HG03060 (cell line): ENCODE results near the gene WDR91.
"Not testable (repeated sequence)": the region's sequence is repeated elsewhere in the genome, so short reads cannot be mapped to it uniquely, and the experiment has no call there.

Experiments used
- ATAC-seq: cut with Tn5 transposase; IDR thresholded peaks from one replicate; pipeline ENCODE4 v1.9.1; 2021; ENCODE audit warnings: low read depth, moderate number of reproducible peaks; ENCODE audit not compliant: unreplicated experiment

WDR91 gene

DNA sequence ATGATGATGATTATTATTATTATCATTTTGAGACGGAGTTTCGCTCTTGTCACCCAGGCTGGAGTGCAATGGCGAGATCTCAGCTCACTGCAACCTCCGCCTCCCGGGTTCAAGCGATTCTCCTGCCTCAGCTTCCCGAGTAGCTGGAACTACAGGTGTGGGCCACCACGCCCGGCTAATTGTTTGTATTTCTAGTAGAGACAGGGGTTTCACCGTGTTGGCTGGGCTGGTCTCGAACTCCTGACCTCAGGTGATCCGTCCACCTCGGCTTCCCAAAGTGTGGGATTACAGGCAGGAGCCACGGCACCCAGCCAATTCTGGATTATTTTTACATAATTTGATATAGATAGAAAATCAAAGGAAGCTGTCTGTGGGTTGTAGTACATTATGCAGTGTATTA, 22.8 kb upstream of the WDR91 start:
- ATAC-seq, result not testable (repeated sequence)

DNA sequence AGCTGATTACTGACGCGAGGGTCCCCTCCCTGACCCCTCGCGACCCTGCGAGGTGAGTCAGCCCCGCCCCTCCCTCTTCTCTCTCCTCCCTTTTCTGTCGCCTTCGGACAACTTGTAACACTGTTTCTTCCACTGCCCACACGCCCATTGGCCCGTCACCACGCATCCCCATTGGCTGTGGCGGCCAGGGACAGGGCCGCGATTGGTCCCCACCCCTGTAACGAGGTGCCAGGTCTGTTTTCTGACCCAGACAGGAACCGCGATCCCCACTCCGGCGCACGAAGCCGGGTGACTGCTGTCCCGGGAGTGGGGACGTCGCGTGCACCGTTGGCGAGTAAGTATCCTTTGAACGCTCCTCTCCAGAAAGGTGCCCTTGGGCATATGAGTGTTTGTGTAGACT, 22.2 kb upstream of the WDR91 start, which contains the start of gene STRA8:
Gene STRA8 (plus strand): TSS at position 269 of the 400 bp plus-strand sequence. CDS start 6,687 bp downstream, outside the sequence.
- ATAC-seq, result no peak

DNA sequence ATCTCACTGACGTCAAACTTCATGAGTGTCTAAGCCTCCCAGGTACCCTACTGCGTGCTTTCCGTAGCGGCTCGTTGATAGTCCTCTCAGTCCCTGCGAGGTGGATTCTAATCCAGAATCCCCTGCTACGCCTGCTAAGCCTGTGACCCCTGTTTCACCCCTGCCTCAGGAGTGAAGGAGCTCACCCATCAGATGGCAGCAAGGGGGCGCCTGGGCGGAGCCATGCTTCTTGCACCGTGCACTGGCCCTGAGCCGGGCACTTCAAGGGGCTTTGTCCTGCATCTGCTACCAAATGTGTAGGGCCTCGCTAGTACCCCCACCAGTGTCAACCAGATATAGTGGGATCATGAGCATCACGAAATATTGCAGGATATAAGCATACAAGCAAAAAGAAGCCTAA, 21.4 kb upstream of the WDR91 start:
- ATAC-seq, result no peak

DNA sequence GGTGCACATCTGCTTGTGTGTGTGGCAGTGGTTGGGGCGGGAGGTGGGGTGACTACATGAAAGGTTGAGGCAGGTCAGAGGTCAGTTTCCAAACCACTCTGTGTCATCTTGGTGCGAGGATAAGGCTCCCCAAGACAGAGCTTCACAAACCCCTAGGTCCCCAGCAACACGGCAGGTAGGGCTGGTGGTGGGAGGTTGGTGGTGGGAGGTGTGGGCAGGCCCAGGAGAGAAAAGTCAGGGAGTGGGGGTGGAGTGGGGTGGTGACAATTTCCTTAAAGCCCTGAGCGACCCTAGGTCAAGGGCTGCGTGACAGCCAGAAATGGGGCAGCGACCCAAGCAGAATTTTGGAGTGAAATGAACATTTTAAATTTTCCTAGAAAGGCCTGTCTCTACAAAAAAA, 20.8 kb upstream of the WDR91 start:
- no peak for ATAC-seq

DNA sequence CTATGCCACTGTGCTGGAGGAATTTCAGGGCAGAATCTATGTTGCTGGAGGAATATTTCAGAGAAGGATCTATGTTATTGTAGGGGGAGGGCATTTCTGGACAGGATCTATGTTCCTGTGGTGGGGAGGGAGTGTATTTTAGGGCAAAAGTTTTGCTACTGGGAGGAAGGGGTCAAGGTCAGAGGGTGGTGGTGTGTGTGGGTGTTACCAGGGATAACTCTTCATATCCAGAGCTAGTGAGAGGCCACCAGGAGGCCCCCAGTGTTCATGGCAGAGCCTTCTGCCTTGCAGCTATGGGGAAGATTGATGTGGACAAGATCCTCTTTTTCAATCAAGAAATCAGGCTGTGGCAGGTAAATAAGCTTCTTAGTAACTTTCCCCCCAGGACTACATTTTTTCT, 20.4 kb upstream of the WDR91 start:
- no peak for ATAC-seq

DNA sequence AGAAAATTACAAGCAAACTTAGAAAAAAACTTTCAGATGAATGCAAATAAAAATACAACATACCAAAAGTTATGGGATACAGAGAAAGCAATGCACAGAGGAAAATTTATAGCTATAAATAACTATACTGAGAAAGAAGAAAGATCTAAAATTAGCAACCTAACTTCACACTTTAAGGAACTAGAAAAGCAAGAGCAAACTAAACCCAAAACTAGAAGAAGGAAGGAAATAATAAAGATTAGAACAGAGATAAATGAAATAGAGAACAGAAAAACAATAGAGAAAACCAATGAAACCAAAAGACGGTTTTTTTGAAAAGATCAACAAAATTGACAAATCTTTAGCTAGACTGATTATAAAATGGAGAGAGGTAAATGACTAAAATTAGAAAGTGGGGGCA, 12.7 kb upstream of the WDR91 start:
- no peak for ATAC-seq

DNA sequence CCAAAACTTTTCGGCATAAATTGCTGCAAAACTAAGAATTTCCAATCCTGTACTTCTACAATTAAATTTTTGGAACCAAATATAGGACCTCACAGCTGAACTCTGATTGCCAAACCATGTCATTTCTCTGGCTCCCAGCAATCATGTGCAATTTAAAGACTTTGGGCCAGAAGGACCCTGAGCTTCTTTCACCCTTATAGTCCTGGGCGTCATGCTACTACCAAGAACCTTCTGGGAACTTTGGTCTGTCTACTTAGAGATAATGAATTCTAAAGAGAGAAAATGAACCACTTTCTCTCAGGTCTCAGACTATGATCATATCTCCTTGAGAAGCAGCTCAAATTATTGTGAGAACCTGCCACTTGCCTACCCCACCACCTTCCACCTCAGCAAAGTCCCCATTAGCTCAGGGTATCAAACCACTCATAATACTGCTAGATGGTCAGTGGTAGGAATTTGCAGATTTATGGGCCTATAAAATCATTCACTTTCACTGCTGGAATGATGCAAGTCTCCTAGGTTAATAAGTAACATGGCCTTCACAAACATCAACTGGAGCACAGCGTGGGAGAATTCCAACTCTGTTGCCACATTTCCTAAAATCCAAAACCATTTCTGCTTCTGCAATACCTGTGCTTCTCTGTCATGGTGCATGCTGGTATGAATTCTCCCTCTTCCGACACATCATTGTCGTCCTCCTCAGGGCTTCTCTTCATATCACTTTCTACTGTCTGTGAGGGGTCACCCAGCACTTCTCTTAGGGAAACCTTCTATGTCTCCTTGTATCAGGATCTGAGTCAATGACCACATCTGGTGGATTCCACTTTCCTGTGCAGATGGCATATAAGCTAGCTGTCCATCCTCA, 6.6 kb upstream of the WDR91 start:
- no peak for ATAC-seq

DNA sequence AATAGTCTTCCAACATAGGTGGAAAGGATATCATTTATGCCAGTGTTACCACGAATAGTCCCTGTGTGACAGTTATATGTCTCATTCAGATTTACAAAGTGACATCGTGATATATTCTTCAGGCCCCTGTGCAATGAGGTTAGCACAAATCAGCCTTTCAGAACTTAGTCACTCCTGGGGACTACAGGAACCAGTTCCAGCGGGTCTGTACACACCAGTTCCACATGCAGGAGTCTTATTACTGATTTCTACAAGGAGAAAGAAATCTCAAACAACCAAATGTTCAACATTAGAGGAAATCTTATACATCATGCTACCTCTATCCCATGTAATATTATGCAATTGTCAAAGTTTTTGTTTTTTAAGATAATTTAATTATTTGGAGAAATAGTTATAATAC, 4.4 kb upstream of the WDR91 start:
- ATAC-seq, result no peak

DNA sequence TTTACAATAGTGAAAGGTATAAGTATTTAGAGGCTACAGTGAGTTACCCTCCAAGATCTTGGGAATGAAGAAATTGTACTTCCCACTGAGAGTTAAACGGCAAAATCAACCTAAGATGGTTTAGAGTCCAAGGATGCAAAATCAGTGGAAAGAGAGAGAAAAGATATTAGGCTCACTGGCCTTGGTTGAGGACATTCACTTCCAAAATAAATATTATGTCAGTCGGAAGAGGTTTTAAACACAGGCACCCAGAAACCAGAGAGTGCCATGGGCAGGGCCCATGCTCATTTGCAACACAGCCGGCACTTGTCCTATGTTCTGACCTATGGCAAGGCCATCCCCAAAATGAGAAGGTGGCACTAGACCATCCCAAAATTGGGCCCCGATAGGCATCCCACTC, 3.9 kb upstream of the WDR91 start:
- ATAC-seq, result no peak

DNA sequence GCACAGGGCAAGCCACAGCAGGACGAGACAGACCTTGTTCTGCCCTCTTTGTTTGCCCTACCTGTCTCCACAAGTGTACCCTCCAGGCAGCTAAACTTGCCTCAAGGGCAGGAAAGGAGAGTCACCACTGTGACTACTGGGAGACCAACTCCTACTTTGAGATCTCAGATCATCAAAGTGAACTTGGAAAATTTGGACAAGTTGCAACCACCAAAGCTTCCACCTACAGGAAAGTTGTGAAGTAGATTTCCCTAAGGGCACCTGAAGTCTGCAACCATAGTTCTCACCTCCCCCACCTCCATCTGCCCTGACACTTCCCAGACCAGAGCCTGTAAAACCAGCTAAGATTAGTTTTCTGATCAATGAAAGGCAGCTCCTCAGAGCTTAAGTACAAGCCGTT, 2.5 kb upstream of the WDR91 start:
- ATAC-seq, result no peak

DNA sequence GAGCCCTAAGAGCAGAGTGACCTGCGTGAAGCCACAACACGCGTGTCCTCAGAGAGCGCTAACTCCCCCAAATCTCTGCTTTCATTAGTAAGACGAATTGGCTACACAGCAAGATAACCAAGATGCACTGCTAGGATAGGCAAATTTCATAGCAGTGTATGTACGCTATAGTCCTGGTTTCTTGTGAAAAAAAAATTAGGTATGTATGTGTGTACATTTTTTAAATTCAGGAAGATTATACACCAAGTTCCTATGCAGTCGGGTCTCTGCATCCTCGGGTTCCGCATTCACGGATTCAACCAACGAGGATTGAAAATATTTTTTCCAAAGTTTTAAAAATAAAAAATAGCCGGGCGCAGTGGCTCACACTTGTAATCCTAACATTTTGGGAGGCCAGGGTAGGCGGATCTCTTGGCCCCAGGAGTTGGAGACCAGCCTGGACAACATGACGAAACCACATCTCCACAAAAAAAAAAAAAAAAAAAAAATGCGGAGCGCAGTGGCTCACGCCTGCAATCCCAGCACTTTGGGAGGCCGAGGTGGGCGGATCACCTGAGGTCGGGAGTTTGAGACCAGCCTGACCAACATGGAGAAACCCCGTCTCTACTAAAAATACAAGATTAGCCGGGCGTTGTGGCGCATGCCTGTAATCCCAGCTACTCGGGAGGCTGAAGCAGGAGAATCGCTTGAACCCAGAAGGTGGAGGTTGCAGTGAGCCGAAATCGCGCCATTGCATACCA, 790 bp upstream of the WDR91 start:
- ATAC-seq, result not testable (repeated sequence)

DNA sequence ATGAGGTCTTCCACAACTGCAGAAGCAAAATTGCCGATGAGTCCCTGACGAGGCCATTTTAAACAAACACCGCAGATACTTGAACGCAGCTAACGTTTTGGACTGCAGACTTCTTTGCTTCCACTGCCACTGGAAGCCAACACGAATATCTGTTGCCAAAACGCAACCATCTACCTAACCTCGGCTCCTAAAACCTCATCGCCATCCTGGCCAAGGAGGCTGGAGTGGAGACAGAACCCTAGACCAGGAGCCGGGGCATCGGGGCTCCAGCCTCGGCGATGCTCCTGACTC, 493 bp downstream of the WDR91 start:
- no peak for ATAC-seq

DNA sequence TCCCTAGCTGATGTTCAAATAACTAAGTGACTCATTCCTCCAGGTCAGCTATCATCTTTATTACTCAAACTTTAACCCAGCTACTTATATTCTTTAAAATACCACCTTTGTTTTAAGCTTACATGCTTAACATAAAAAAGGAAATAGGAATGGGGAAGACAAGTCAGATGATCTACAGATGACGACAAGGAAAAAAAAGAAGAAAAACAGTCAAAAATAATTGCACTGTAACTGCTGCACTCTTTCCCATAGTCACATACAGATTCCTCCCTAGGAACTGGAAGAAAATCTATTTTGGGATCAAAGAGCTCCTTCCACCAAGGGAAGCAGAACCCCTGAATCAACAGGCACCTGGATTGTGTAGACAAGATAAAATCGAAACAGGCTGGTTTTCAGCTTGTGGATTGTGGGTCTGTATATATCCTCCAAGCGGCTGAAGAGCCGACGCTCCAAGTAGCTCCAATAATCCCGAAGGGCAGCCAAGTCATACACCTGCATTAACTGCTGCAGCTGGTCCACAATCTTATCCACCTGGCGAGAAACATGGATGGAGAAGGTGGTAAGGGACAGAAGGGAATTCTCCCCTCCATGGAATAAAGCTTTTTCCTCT, 2.0 kb downstream of the WDR91 start:
- ATAC-seq, result no peak

DNA sequence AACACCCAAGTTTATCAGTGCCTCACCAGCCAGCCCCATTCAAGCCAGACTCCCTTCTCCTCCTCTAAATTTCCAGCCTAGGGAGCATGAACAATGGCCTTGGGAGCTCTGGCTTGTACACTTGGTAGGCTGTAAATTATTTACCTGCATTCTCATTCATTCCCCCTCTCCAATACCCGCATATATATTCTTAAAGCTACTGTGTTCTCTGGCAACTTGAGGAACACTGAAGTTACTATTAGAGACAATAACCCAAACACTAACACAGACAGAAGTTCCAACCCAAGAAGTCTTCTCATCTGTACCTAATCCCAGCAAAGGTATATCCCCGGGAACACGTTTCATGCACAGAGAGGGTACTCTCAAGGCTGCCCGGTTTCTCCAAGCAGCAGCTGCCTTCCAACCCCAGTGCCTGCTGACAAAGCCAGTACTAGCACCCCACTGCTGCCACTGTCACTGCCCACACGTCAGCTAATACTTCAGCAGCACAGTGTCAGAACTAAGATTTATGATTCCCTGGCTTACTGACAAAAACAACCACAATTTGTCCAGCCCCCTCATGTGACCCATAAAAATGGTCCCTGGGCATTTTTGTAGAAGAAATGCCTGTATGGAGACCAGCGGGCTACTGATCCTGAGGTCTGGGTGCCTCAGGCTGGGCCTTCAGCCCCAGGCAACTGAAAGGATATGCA, 3.1 kb downstream of the WDR91 start:
- ATAC-seq, result no peak

DNA sequence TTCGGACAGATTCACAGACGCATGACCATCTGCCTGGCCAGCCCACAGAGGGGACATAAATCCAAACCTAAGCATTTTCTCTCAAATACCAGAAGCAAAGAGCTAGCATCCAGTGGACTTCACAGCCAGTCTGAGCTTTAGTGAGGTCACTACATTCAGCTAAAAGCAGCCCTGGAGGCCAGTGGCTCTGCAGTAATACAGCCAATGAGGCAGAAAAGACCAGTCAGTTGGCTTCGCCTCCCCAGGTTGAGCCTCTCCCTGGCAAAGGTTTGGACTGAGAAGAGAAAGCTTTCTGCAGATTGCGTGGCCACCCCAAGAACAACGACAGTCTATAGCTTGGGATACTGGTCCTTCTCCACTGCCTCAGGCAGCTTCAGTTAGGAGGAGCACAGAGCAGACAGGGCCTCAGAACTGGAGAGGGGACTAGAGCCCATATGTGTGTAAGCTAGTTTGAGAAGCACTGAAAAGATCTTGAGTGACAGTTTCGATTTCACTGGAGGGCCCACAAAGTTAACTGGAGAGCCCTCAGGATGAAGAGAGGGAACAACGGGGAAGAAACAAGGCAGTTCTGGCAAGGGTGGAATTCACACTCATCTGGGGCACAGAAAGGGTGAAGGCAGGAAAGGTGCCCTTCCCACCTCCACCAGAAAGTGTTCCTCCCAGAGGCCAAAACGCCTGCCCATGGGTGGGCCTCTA, 3.8 kb downstream of the WDR91 start:
- no peak for ATAC-seq

DNA sequence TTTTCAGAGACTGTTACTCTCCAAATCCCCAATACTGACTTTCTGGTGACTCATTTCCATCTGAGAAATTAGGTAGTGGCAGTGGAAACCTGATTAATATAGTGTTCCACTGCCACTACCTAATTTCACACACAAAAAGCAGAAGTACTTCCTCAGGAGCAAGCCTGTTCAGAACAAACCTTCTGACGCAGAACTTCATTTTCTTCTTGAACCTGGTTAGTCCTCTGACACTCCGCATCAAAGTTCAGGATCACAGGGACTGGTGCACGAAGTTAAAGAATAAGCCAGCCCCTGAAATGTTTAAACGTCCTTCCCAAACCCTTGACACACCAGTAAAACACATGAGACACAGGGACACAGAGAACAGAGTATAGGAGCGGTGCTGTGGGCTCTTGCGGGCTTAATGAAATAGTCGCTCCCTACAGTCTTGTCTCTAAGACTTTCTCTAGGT, 4.4 kb downstream of the WDR91 start:
- ATAC-seq, result peak; percentile 36

DNA sequence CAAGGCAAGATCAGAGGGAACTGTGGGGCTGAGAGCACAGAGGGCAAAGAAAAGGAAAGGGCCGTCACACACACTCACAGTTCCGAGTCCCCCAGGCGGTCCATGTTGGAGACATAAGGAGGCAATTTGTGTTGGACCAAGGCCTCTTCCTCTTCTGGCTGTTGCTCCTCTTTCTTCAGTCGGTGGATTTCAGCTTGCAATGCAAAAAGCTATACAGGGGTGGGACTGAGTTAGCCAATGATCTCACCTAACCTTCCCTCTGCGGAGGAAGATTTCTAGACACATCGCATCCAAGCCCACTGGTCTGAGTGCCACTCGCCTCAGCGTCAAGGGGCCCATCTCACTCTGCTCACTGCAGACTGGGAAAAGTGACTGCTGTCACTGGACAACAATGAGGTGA, 5.5 kb downstream of the WDR91 start:
- ATAC-seq, result no peak

DNA sequence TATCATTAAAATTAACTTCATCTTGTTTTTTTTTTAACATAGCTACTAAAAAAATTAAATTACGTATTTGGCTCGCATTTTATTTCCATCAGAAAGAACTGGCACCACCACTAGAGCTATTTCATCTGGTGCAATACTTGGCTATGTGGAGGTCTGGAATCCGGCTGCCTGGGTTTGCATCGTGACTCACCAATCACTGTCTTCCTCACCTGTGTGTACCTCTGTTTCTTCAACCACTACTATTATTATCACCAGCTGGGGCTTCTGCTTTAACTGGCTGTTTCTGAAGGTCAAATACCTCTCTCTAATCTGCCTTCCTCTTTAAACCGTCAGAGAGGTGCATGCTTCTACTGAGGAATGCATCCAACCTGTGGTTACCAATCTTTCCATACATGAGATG, 6.5 kb downstream of the WDR91 start:
- no peak for ATAC-seq

DNA sequence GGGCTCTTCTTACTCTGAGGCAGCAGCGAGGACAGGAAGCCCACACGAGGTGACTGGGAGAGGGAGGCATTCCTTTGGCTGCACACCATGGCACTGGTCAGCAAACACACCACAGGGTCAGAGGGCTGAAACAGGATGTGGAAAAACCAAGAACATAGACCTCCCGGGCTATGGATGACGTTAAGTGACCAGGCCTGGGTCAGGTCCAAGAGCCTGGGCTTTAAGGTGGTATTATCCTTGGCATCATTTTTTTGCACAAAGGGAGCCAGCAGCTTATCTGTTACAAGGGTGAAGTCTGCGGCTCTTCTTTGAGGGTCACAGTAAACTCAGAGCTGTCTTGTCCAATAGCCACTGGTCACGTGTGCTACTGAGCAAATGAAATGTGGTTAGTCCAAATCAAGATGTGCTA, 7.0 kb downstream of the WDR91 start:
- no peak for ATAC-seq

DNA sequence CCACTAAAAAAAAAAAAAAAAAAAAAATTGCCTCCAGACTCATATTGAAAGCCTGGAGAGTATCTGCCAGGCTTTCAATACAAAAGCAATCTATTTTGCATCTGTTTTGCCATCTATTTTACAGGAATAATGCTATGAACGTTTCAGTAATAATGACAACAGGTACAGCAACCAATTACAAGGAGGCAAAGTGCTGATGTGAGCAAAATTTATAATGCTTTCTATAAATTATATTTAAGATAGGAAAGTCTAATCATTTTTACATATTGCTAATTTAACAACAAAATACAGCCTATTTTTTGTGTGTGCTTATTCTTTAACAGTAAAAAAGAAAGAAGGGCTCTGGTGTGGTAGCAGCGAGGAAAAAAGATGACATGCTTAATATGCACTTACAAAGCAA, 10.0 kb downstream of the WDR91 start:
- ATAC-seq, result no peak
